ENCODE results near the gene FLT4. TPM values are rescaled to one million over a fixed set of nuclear protein-coding genes. Genes with fewer than 3 reads are reported as not detected.

The FLT4 gene
- total RNA-seq, 1 donor from 2014 or later: 541 TPM

DNA sequence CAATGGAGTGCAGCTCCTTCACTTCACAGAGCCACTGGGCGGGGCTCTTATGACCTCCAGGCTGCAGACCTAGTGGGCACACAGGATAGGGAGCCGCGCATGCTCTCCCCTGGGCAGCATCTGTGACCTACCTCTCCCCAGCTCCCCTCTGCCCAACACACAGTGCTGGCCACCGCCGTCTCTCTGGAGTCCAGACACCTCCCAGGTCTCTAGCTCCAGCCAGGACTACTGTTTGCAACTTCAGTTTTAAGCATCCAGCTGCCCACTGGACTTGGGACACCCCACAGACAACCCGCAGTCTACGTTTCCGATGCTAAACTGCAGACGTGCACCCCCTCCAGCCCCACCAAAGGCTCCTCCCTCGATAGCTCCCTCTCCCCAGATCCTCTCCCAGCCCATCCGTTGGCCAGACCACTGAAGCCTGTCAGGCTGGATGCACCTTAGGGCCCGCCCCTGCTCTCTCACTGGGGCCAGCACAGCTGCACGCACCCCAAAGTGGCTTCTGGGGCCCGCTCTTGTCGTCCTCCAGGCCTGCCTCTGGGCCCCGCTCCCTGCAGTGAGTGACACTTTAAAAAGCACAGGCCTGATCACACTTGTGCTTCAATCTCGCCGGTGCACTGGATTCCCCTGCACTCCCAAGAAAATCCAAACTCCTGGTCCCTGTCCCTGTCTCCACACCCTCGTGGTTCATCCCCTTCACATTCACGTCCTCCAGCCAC lies 11.3 kb downstream of the FLT4 start:
- Mint-ChIP-seq H3K36me3 (ENCODE audit: low read depth, unreplicated experiment) (peaks cover 53% of the 10 kb centered on the region), H3K4me1 (ENCODE audit: unreplicated experiment) (peaks cover 69% of the 10 kb centered on the region), H3K27ac (ENCODE audit: unreplicated experiment) (peak overlapping the region; percentile 82), H3K4me3 (ENCODE audit: unreplicated experiment) (peak overlapping the region; percentile 72), H3K27me3 (ENCODE audit: unreplicated experiment) (peaks cover 32% of the 10 kb centered on the region), H3K9me3 (ENCODE audit: unreplicated experiment) (no peaks in the 10 kb centered on the region)
- peak; percentile 3 for DNase-seq (ENCODE audit: low spot score)
- no peak for TF ChIP-seq CTCF (IDR thresholded peaks at IDR 0.05; ENCODE audit: unreplicated experiment)

GRCh38 chr5:180636403-180637075 lies 12.9 kb downstream of the FLT4 start:
- Mint-ChIP-seq H3K27ac (ENCODE audit: unreplicated experiment) (peak overlapping the region; percentile 89), H3K4me3 (ENCODE audit: unreplicated experiment) (peak overlapping the region; percentile 80), H3K4me1 (ENCODE audit: unreplicated experiment) (peaks cover 64% of the 10 kb centered on the region), H3K9me3 (ENCODE audit: unreplicated experiment) (no peaks in the 10 kb centered on the region), H3K27me3 (ENCODE audit: unreplicated experiment) (peaks cover 28% of the 10 kb centered on the region), H3K36me3 (ENCODE audit: low read depth, unreplicated experiment) (peaks cover 49% of the 10 kb centered on the region)
- TF ChIP-seq CTCF (IDR thresholded peaks at IDR 0.05; ENCODE audit: unreplicated experiment): no peak
- DNase-seq (ENCODE audit: low spot score): no peak

GRCh38 chr5:180636016-180636402 lies 13.4 kb downstream of the FLT4 start:
- no peak for TF ChIP-seq CTCF (IDR thresholded peaks at IDR 0.05; ENCODE audit: unreplicated experiment)
- Mint-ChIP-seq H3K9me3 (ENCODE audit: unreplicated experiment) (no peaks in the 10 kb centered on the region), H3K4me3 (ENCODE audit: unreplicated experiment) (peak overlapping the region; percentile 80), H3K4me1 (ENCODE audit: unreplicated experiment) (peaks cover 61% of the 10 kb centered on the region), H3K36me3 (ENCODE audit: low read depth, unreplicated experiment) (peaks cover 49% of the 10 kb centered on the region), H3K27ac (ENCODE audit: unreplicated experiment) (peak overlapping the region; percentile 61), H3K27me3 (ENCODE audit: unreplicated experiment) (peaks cover 32% of the 10 kb centered on the region)
- no peak for DNase-seq (ENCODE audit: low spot score)

GRCh38 chr5:180633283-180634177 lies 15.9 kb downstream of the FLT4 start:
- peak overlapping the region; percentile 84 for H3K27ac Mint-ChIP-seq (ENCODE audit: unreplicated experiment)
- peak overlapping the region; percentile 71 for H3K4me3 Mint-ChIP-seq (ENCODE audit: unreplicated experiment)
- no peaks in the 10 kb centered on the region for H3K9me3 Mint-ChIP-seq (ENCODE audit: unreplicated experiment)
- DNase-seq (ENCODE audit: low spot score): no peak
- peaks cover 35% of the 10 kb centered on the region for H3K27me3 Mint-ChIP-seq (ENCODE audit: unreplicated experiment)
- no peak for TF ChIP-seq CTCF (IDR thresholded peaks at IDR 0.05; ENCODE audit: unreplicated experiment)
- peaks cover 44% of the 10 kb centered on the region for H3K4me1 Mint-ChIP-seq (ENCODE audit: unreplicated experiment)
- H3K36me3 Mint-ChIP-seq (ENCODE audit: low read depth, unreplicated experiment): peaks cover 42% of the 10 kb centered on the region

Measured in endothelial cell (in vitro differentiated cells).